Activated naive CD4-positive, alpha-beta T cell treated with anti-CD3 and anti-CD28 coated beads, Interleukin-2, amount 10 ng/mL, durations not matched to agents 7 days and 5 days (primary cell): ENCODE measurements around the gene TMPRSS6.
"Not testable (repeated sequence)": the region's sequence is repeated elsewhere in the genome, so short reads cannot be mapped to it uniquely, and the experiment has no call there.

Experiments
- CTCF ChIA-PET: fragments of 350-600 bp; sonication (Branson Sonifier 250); formaldehyde crosslinking; loops from one replicate; lab custom pipeline; 2021; ENCODE audit warnings: antibody characterized with exemption; lab: Charles Lee
- DNase-seq: peaks from one replicate; pipeline ENCODE4 v3.0.0-alpha.2; 2020
- H3K27ac Mint-ChIP-seq: one replicate; pipeline ENCODE4 v1.8.0; 2021; ENCODE audit warnings: mild to moderate bottlenecking, moderate library complexity, mixed read lengths
- H3K27me3 Mint-ChIP-seq: one replicate; pipeline ENCODE4 v1.8.0; 2021; ENCODE audit warnings: mild to moderate bottlenecking, mixed read lengths
- H3K36me3 Mint-ChIP-seq: one replicate; pipeline ENCODE4 v1.8.0; 2021; ENCODE audit warnings: mixed read lengths
- H3K4me1 Mint-ChIP-seq: one replicate; pipeline ENCODE4 v1.8.0; 2021; ENCODE audit warnings: mixed read lengths
- H3K4me3 Mint-ChIP-seq: one replicate; pipeline ENCODE4 v1.8.0; 2021; ENCODE audit warnings: mild to moderate bottlenecking, moderate library complexity, mixed read lengths
- H3K9me3 Mint-ChIP-seq: one replicate; pipeline ENCODE4 v1.8.0; 2021; ENCODE audit warnings: mixed read lengths

The TMPRSS6 gene

DNA sequence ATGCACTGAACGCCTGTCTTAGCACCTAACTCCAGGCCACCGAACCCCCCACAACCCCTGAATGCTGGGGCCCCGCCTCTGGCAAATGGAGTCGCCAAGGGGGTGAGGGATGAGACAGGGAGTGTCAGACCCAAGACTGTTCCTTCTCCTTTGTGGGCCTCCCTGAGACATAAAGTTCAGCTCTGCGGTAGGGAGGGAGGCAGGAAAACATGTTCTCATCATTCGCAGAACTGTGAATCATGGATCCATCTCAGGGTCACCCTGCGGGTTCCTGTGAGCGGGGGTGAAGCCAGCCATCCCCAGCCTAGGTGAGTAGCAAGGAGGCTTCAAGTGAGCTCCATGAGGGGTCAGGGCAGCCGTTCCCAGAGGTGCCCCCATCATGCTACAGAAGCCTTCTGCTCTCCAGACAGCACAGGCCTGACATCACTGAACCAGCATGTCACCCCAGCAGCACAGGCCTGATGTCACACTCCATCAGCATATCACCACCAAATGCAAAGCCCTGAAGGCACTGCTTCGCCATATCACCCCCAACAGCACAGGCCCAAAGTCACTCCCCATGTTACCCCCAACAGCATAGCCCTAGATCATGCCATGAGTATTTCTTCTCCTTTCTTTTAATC lies 27.2 kb downstream of the TMPRSS6 start:
- Mint-ChIP-seq H3K4me3 (no peak overlapping the region), H3K27ac (no peak overlapping the region), H3K4me1 (peaks cover 70% of the 10 kb centered on the region), H3K36me3 (no peaks in the 10 kb centered on the region), H3K27me3 (peaks cover 7% of the 10 kb centered on the region), H3K9me3 (no peaks in the 10 kb centered on the region)
- DNase-seq: no peak
- CTCF ChIA-PET: interaction anchor here (1.3 kb wide), 1 partner anchor 117 kb away, joined by 5 read pairs; no protein-coding TSS in a partner anchor

DNA sequence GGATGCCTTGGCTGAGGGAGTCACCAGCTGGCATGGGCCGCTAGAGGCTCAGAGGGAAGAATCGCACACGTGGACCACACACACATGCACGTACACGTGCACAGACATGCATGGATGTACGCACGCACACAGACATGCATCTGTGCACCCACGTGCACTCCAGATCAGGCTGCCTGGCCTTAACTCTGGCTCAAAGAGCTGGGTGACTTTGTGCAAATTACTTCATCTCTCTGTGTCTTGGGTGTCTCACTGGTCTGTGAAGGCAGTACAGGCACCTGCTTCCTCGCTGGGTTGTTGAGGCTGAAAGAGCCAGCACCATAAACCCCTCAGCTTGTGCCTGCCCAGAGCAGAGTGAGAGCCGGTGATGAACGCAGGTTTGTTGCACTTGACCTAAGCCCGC lies 28.7 kb downstream of the TMPRSS6 start:
- H3K27ac Mint-ChIP-seq: peak overlapping the region; percentile 95
- no peak overlapping the region for H3K4me3 Mint-ChIP-seq
- peaks cover 18% of the 10 kb centered on the region for H3K27me3 Mint-ChIP-seq
- no peaks in the 10 kb centered on the region for H3K9me3 Mint-ChIP-seq
- H3K36me3 Mint-ChIP-seq: no peaks in the 10 kb centered on the region
- DNase-seq: no peak
- CTCF ChIA-PET: interaction anchor here (0.6 to 2.8 kb wide), 5 partner anchors 67 to 180 kb away, joined by 4 to 25 read pairs (median 5); no protein-coding TSS in a partner anchor
- peaks cover 77% of the 10 kb centered on the region for H3K4me1 Mint-ChIP-seq

DNA sequence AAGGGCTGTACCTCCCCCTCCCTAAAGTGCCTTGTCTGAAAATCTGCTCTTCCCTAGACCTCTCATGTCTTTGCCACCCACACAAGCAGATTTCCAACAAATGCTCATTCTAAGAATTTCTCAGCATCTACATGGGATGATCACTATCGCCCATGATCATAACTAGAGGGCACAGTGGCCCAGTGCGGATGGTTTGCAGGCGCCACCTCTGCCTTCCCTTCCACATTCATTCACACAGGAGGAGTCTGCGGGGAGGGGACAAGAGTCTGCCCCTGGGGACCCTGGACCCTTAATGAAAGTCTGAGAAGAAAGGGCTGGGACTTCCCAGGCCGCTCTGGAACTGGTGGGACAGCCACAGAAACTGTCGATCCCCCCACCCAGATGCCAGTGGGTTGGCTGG lies 29.1 kb downstream of the TMPRSS6 start:
- H3K27ac Mint-ChIP-seq: peak overlapping the region; percentile 95
- CTCF ChIA-PET: interaction anchor here (1.1 to 2.9 kb wide), 11 partner anchors 15 to 298 kb away, joined by 3 to 38 read pairs (median 6); partner anchors contain the start of gene IL2RB
- DNase-seq: no peak
- no peaks in the 10 kb centered on the region for H3K9me3 Mint-ChIP-seq
- H3K4me3 Mint-ChIP-seq: peak overlapping the region; percentile 42
- peaks cover 81% of the 10 kb centered on the region for H3K4me1 Mint-ChIP-seq
- H3K27me3 Mint-ChIP-seq: peaks cover 20% of the 10 kb centered on the region
- no peaks in the 10 kb centered on the region for H3K36me3 Mint-ChIP-seq

DNA sequence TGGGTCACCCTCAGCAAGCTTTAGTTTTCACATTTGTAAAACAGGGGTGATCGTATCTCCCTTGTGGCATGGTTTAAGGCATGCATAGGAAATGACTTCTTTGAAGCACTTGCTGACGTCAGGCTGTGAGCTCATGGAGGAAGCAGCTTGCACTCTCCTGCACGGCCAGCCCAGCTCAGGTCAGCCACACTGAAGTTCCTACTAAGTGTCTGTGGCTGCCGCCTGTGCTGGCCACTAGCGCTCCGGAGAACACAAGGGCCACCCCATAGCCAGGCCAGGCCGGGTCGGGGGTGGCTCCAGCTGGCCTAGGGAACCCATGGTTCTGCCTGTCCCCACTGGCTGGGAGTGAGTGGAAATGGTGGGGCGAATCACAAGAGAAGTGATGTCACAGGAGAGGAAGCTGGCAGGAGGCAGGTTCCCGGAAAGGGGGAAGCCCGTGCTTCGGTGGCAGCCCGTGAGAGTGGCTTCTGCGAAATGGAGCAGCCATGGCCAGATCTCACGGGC lies 29.8 kb downstream of the TMPRSS6 start:
- peak overlapping the region; percentile 42 for H3K4me3 Mint-ChIP-seq
- peaks cover 27% of the 10 kb centered on the region for H3K27me3 Mint-ChIP-seq
- peak overlapping the region; percentile 95 for H3K27ac Mint-ChIP-seq
- H3K36me3 Mint-ChIP-seq: no peaks in the 10 kb centered on the region
- H3K9me3 Mint-ChIP-seq: no peaks in the 10 kb centered on the region
- DNase-seq: peak; percentile 94
- peaks cover 80% of the 10 kb centered on the region for H3K4me1 Mint-ChIP-seq
- CTCF ChIA-PET: interaction anchor here (0.7 to 2.9 kb wide), 16 partner anchors 16 to 484 kb away, joined by 3 to 38 read pairs (median 4); partner anchors contain the start of genes IL2RB and TST

DNA sequence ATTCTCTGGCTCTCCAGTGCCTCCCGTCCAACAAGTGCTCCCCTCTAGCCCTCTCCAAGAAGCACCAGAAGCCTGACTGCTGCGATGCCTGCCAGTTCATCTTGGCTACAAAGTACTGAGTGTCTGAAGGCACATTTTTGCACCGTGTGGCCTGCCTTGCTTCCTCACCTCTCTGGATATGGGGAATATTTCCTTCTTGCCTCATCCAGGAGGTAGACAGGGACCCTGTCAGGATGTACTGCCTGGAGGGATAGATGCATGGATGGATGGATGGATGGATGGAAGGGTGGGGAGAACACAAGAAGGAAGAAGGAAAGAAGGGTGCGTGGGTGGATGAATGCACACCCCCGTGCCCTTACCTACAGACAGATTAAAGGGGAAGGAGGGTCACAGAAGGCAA lies 30.4 kb downstream of the TMPRSS6 start:
- H3K4me1 Mint-ChIP-seq: peaks cover 74% of the 10 kb centered on the region
- H3K27me3 Mint-ChIP-seq: peaks cover 32% of the 10 kb centered on the region
- peak overlapping the region; percentile 95 for H3K27ac Mint-ChIP-seq
- CTCF ChIA-PET: interaction anchor here (0.7 to 2.9 kb wide), 14 partner anchors 16 to 297 kb away, joined by 3 to 38 read pairs (median 5); partner anchors contain the start of genes IL2RB and TST
- DNase-seq: peak; percentile 40
- H3K4me3 Mint-ChIP-seq: peak overlapping the region; percentile 42
- no peaks in the 10 kb centered on the region for H3K36me3 Mint-ChIP-seq
- no peaks in the 10 kb centered on the region for H3K9me3 Mint-ChIP-seq

DNA sequence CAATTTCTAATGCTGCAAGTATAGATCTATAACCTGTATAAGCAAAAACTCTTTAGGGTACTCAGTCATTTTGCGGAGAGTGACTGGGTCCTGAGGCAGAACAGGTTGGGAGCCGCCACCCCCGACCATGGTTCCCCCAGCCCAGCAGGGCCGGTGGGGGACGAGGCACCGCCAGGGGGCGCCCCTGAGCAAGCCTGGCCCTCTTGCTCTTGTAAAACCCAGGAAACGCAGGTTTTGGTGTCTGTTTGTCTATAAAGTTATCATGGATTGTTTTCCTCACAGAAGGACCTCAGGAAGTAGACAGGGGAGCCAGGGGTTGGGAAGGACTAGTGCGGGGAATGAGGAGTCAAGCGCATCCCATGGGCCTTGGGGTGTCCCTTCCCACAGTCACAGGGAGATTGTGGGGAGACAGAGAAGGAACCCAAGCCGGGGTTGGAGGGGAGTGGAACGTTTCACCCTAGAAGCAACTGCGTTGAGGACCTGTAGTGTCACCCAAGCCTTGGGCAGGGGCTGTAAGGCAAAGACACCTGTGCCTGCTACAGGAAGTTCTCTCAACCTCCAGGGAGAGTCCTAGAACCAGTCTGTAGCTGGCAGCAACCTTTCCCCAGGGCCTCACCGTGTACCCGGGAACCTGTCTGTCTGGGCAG lies 31.6 kb downstream of the TMPRSS6 start:
- Mint-ChIP-seq H3K27ac (peak overlapping the region; percentile 95), H3K4me3 (peak overlapping the region; percentile 1), H3K36me3 (no peaks in the 10 kb centered on the region), H3K9me3 (no peaks in the 10 kb centered on the region), H3K4me1 (peaks cover 64% of the 10 kb centered on the region), H3K27me3 (peaks cover 34% of the 10 kb centered on the region)
- CTCF ChIA-PET: interaction anchor here (0.7 to 2.9 kb wide), 9 partner anchors 13 to 122 kb away, joined by 3 to 38 read pairs (median 4); partner anchors contain the start of gene TST
- peak; percentile 89 for DNase-seq

DNA sequence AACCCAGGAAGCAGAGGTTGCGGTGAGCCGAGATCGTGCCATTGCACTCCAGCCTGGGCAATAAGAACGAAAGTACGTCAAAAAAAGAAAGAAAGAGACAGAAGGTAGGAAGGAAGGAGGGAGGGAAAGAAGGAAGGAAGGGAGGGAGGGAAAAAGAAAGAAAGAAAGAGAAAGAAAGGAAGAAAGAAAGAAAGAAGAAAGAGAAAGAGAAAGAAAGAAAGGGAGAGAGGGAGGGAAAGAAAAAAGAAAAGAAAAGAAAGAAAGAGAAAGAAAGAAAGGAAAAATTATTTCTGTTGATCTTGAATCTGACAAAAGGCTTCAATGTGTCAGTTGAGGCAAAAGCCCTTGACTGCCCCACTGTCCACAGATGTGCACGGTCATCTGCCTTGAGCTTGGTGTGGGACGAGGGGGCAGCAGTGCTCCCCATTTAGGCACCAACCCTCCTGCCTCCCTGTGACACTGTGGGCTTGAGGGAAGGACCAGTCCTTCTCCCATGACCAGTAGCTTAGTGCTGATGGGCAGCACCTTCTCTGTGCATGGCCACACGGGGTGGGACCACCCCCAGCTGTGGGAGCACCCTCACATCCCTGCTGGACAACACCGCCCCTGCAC lies 33.6 kb downstream of the TMPRSS6 start:
- Mint-ChIP-seq H3K27me3 (peaks cover 34% of the 10 kb centered on the region), H3K4me3 (no peak overlapping the region), H3K27ac (no peak overlapping the region), H3K36me3 (no peaks in the 10 kb centered on the region), H3K9me3 (no peaks in the 10 kb centered on the region), H3K4me1 (peaks cover 44% of the 10 kb centered on the region)
- CTCF ChIA-PET: interaction anchor here (1.1 to 2.2 kb wide), 7 partner anchors 15 to 123 kb away, joined by 3 to 20 read pairs (median 4); partner anchors contain the start of gene IL2RB
- DNase-seq: no peak

DNA sequence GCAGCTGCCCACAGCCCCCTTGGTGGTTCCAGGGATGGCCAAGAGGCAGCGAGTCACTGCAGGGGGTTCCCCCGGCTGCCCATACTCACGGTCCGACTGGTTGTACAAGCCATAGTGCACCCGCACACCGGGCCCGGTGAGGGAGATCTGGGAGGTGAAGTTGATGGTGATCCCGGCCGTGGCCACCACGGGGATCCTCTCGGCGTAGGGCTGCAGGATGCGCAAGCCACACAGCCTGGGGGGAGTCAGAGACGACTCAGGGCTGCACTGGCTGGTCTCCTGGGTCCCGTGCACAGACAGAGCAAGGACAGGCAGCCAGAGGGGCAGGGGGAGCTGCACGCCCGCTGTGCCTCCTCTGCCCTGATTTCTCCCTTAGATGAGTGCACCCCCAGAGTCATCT lies 34.5 kb downstream of the TMPRSS6 start:
- H3K9me3 Mint-ChIP-seq: no peaks in the 10 kb centered on the region
- DNase-seq: no peak
- H3K4me3 Mint-ChIP-seq: no peak overlapping the region
- H3K27ac Mint-ChIP-seq: no peak overlapping the region
- H3K36me3 Mint-ChIP-seq: no peaks in the 10 kb centered on the region
- CTCF ChIA-PET: interaction anchor here (0.6 kb wide), 1 partner anchor 27 kb away, joined by 5 read pairs; no protein-coding TSS in a partner anchor
- H3K27me3 Mint-ChIP-seq: peaks cover 34% of the 10 kb centered on the region
- peaks cover 36% of the 10 kb centered on the region for H3K4me1 Mint-ChIP-seq

DNA sequence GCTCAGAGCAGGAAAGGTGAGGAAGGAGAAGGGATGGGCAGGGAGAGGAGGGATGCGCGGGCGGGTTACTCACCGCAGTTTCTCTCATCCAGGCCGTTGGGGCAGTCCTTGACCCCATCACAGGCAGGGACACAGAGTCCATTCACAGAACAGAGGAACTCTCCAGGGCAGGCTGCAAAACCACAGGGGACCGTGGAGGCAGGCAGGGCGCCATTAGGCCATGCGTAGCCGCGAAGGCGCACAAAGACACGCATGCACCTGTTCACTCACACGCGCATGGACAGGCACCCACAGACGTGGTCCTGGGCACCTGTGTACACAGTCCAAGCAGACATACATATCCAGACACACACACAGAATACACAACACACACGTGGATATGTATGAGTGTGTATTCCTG lies 35.0 kb downstream of the TMPRSS6 start:
- H3K27me3 Mint-ChIP-seq: peaks cover 34% of the 10 kb centered on the region
- no peak overlapping the region for H3K27ac Mint-ChIP-seq
- DNase-seq: no peak
- H3K4me3 Mint-ChIP-seq: no peak overlapping the region
- H3K9me3 Mint-ChIP-seq: no peaks in the 10 kb centered on the region
- H3K4me1 Mint-ChIP-seq: peaks cover 30% of the 10 kb centered on the region
- H3K36me3 Mint-ChIP-seq: no peaks in the 10 kb centered on the region
- CTCF ChIA-PET: interaction anchor here (0.6 kb wide), 1 partner anchor 27 kb away, joined by 5 read pairs; no protein-coding TSS in a partner anchor

DNA sequence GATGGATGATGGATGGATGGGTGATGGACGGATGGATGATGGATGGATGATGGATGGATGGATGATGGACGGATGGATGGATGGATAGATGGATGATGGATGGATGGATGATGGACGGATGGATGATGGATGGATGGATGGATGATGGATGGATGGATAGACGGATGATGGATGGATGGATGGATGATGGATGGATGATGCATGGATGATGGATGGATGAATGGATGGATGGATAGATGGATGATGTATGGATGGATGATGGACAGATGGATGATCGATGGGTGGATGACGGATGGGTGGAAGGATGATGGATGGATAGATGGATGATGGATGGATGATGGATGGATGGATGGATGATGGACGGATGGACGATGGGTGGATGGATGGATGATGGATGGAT lies 36.8 kb downstream of the TMPRSS6 start:
- H3K9me3 Mint-ChIP-seq: no peaks in the 10 kb centered on the region
- no peak for DNase-seq
- H3K27me3 Mint-ChIP-seq: peaks cover 34% of the 10 kb centered on the region
- H3K36me3 Mint-ChIP-seq: no peaks in the 10 kb centered on the region
- H3K4me1 Mint-ChIP-seq: peaks cover 13% of the 10 kb centered on the region
- no peak overlapping the region for H3K4me3 Mint-ChIP-seq
- CTCF ChIA-PET: no interaction called here
- no peak overlapping the region for H3K27ac Mint-ChIP-seq

DNA sequence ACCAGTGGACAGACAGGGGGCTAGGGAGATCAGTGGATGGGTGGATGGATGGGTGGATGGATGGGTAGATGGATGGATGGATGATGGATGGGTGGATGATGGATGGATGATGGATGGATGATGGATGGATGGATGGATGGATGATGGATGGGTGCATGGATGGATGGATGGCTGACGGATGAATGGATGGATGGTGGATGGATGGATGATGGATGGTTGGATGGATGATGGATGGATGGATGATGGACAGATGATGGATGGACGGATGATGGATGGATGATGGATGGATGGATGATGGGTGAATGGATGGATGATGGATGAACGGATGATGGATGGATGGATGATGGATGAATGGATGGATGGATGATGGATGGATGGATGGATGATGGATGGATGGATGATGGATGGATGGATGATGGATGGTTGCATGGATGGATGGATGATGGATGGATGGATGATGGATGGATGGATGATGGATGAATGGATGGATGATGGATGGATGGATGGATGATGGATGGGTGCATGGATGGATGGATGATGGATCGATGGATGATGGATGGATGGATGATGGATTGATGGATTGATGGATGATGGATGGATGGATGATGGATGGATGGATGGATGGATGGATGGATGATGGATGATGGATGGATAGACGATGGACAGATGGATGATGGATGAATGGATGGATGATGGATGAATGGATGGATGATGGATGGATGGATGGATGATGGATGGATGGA lies 37.5 kb downstream of the TMPRSS6 start:
- H3K27me3 Mint-ChIP-seq: peaks cover 30% of the 10 kb centered on the region
- not testable (repeated sequence) for H3K9me3 Mint-ChIP-seq, H3K27ac Mint-ChIP-seq, H3K4me3 Mint-ChIP-seq, DNase-seq, H3K36me3 Mint-ChIP-seq
- peaks cover 13% of the 10 kb centered on the region for H3K4me1 Mint-ChIP-seq
- CTCF ChIA-PET: interaction anchor here (1.0 kb wide), 1 partner anchor 28 kb away, joined by 3 read pairs; no protein-coding TSS in a partner anchor

DNA sequence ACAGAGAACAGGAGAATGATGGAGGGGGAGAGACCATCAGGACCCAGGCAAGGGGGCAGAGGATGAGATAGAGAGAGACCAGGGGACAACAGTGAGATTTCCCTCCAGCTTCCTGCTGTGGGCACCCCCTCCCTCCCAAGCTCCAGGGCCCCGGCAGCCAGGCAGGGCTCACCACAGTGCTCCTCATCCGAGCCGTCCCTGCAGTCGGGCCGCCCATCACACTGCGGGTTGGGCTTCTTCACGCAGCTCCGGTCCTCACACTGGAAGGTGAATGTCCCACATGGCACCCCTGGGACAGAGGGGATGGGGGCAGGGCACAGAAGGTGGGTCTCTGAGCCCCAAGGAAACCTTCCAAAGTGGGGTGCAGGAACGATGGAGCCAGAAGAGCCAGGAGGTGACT lies 38.8 kb downstream of the TMPRSS6 start:
- CTCF ChIA-PET: interaction anchor here (1.0 kb wide), 1 partner anchor 27 kb away, joined by 3 read pairs; no protein-coding TSS in a partner anchor
- Mint-ChIP-seq H3K4me3 (no peak overlapping the region), H3K27ac (no peak overlapping the region), H3K36me3 (no peaks in the 10 kb centered on the region), H3K4me1 (peaks cover 4% of the 10 kb centered on the region), H3K27me3 (peaks cover 23% of the 10 kb centered on the region), H3K9me3 (no peaks in the 10 kb centered on the region)
- no peak for DNase-seq

DNA sequence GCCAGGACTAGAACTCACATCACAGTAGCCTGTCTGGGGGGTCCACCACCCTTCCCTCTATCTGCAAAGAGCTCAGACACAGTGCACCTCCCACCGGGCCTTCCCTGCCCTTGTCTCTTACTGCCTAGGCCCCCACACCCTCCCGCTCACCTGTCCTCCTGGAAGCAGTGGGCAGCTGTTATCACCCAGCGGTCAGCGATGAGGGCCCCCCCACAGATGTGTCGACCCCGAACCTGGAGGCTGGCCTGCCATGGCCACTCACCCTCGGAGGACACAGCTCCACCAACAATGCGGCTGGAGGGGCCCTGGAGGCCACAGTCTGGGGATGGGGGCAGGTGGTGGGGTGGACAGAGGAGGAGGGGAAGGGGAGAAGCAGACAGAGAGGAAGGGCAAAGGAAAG lies 39.2 kb downstream of the TMPRSS6 start:
- Mint-ChIP-seq H3K4me1 (peaks cover 1% of the 10 kb centered on the region), H3K27ac (no peak overlapping the region), H3K9me3 (no peaks in the 10 kb centered on the region), H3K4me3 (no peak overlapping the region), H3K27me3 (peaks cover 19% of the 10 kb centered on the region), H3K36me3 (no peaks in the 10 kb centered on the region)
- DNase-seq: no peak
- CTCF ChIA-PET: no interaction called here
